Cerebellar cortex (tissue), 1 donor: Measurements from ENCODE around the gene C1orf198.

Experiments used
- DNase-seq: peaks from one replicate; pipeline ENCODE4 v3.0.0-alpha.2; 2015; ENCODE audit warnings: low spot score

C1orf198 gene

GRCh38 chr1:230833511-230833910, 34.8 kb downstream of the C1orf198 start:
- DNase-seq, result no peak

DNA sequence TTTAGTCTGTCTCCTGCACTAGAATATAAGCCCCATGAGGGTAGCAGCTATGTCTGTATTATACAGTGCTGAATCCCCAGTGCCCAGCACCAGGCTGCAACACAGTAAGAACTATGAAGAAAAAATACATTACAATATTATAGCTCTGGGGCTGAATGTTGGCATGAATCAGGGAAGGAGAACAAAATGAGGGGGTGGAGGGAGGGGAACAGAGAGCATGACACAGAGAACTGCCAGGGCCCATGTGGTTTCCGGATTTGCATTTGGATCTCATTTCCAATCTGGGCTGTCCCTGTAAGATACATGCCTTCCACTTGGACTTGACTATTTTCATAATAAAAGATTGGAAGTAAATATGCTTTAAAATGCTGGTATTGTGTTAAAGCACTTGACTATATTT, 35.8 kb downstream of the C1orf198 start:
- DNase-seq, result no peak

GRCh38 chr1:230831771-230832170, 36.5 kb downstream of the C1orf198 start:
- no peak for DNase-seq

- DNase-seq, result no peak
These were observed 39.9 kb downstream of the C1orf198 start for GRCh38 chr1:230828421-230828820.

DNA sequence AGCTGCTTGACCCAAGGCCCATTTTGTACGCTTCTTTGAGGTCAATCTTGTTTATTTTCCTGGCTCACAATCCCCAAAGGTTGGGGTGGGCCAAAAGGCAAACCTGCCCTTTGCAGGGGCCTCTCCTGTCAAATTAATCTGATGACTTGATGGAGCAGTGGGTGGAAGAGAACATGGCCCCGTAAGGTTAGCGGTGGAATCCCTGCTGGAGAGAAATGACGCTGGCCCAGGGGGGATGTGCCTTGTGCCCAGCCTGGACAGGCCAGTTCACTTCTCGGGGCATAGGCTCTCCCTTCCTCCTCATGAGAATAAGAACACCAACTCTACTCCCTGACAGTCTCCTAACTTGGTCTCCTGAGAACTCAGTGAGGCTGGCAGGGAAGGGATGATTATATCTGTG, 40.5 kb downstream of the C1orf198 start:
- no peak for DNase-seq

DNA sequence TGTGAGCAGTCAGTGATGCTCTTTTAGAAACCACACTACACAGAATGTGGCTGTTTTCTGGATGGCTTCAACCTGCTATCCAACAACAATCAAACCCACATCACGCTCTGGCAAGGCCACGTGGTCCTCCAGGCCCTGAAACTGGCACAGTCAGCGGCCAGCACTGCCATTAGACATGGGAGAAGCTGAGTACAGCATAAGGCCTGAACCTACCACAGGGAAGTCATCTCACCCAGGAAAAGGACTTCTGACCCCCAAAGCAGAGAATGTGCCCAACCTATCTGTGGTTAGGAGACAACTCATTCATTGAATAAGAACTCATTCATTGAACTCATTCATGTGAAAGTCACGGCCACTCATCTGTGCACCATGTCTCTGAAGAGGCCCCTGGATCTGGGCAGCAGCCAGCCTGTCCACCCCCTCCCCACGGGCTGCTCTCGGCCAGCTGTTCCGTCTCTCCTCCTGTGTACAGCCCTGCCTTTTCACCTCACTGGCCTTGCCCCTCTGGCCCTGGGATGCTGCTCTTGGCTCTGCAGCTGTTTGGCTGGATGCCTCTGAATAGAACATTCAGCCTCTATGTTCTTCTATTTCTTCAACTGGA, 41.1 kb downstream of the C1orf198 start:
- DNase-seq, result no peak

- no peak for DNase-seq
These were observed 42.0 kb downstream of the C1orf198 start for GRCh38 chr1:230826166-230826875.

DNA sequence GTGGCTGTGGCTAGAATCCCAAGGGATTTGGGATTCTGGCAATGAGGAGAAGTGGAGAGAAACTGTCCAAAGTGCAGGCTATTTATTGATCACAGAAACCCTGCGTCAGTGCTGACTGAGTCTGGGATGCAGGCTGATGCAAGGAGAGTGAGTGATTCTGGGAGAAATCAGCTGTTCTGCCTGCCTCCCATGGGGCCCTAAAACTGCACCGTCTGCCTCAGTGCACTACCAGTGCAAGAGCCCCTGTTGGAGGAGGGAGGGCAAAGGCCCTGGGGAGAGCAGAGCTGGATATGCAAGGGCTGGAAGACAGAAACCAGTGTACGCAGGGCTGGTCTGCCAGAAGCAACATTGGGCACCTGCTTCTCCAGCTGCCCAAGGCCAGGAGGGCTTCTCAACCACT, 42.6 kb downstream of the C1orf198 start:
- DNase-seq, result no peak

DNA sequence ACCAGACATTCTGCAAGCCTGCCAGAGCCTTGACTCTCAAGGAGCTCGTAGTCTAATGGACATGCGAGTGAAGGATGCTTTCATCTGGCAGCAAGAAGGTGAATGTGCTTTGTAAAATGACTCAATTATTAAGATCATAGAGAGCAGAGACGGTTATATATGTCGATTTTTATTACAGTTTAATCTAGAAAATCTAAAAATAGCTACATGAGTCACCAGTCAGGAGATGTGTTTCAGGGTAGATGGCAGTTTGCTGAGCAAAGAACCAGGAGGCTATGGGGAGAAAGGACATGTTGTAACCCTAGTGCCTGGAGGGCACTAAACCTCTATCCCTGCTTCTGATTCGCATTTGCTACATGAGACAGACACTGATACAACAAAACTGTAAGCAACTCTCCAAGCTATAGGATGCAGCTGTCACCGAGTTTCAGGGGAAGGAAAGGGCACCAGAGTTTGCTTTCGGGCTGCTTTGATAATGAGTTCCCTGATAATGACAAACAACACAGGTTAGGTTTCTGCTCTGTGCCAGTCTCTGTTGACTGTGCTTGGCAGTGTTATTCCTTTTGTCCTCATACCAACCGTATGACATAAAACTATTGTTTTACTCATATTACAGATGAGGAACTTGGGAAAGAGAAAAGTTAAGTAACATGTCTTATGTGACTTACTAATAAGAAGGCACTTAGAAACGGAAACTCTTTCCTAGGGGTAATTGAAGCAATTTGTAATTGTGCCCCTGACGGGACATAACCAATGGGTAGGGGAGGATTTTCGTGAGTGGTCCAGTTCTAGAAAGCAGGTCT, 43.2 kb downstream of the C1orf198 start:
- no peak for DNase-seq

- no peak for DNase-seq
These were observed 43.8 kb downstream of the C1orf198 start for GRCh38 chr1:230824551-230824918.

DNA sequence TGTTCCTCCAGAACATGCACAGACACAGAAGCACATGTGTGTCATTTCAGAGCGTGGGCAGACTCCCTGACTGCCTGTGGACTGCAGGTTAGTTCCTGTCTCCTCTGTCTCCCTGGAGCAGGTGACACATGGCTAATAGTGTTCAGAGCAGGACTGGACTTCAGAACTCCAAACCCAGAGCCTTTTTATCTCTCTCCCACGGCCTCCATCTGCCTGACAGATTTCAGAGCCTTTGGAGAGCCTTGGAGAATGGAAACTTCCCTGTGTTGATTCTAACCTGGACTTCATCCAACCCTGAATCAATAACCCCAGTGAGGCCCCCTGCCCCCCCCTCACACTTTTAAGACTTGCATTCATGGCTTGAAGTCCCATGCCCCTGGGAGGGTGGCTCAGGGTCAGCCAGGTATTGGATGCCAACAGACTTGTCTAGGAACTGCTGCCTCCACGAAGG, 44.4 kb downstream of the C1orf198 start:
- DNase-seq, result no peak

- no peak for DNase-seq
These were observed 44.9 kb downstream of the C1orf198 start for GRCh38 chr1:230823426-230823825.

DNA sequence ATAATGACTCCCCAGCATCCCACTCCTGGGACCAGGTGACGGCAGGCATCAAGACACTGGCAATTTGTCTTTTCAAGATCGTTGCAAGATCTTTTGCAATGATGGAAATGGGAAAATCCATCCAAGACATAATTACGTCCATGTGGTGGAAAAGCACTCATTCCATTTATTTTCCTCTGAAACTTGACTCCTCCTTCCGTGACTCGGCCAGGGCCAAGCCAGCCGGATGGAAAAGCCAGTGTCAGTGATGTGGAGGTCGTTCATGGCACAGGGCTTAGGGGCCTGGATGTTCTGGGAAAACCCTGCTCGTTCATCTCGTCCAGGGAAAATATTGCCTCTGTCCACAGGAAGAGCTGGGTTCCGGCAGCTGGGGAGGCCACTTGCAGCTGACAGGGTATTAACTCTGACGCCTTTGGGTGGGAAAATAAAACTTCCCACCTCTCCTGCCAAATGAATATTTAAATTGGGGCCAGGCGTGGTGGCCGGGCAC, 46.2 kb downstream of the C1orf198 start:
- no peak for DNase-seq

GRCh38 chr1:230821346-230821745, 47.0 kb downstream of the C1orf198 start:
- DNase-seq, result no peak

DNA sequence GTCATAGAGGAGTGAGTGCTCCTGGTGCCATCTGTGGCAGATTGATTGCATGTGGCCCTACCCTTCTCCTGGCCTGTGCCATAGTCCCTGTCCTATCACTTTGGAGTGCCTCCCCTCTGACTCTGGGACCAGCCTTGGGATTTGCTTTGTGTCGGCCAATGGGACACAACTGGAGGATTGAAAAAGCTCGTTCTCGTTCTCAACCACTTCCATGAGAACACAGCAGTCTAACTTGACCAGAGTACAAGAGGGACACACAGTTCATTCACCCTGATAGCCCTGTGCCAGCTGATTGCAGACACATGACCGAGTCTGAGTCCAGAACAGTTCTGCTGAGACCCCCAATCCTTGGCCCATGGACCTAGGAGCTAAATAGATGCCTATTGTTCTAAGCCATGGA, 47.8 kb downstream of the C1orf198 start:
- no peak for DNase-seq

- DNase-seq, result no peak
These were observed 48.3 kb downstream of the C1orf198 start for GRCh38 chr1:230819976-230820375.

DNA sequence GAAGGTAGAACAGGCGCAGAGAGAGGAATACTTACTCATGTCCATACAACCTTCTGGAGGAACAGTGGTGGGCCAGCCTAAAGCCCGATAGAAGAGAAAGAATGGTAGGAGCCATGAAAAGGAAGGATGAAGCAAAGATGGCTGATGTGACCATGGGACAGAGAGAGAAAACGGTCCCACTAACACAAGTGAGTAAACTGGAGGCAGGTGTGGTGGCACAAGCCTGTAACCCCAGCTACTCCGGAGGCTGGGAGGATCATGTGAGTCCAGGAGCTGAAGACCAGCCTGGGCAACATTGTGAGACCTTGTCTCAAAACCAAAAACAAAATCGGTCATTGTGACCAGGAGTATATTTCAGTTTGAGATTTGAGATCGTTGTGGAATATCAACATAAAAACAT, 49.4 kb downstream of the C1orf198 start:
- no peak for DNase-seq

DNA sequence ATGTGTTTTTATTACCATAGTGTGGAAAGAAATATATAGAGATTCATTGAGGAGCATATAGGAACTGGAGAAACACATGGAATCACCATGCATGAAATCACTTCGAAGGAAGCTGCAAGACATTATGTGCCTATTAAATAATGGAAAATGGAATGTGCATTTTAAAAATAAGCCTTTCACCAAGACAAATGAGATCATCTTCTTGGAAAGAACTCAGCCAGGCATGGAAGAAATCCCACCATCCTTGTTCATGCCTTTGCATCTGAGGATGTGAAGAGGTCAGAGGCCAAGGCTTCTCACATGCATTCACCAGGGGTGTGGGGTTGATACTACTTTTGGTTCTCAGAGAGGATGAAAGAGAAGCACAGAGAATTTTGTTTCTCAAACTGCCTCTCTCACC, 50.0 kb downstream of the C1orf198 start:
- no peak for DNase-seq

DNA sequence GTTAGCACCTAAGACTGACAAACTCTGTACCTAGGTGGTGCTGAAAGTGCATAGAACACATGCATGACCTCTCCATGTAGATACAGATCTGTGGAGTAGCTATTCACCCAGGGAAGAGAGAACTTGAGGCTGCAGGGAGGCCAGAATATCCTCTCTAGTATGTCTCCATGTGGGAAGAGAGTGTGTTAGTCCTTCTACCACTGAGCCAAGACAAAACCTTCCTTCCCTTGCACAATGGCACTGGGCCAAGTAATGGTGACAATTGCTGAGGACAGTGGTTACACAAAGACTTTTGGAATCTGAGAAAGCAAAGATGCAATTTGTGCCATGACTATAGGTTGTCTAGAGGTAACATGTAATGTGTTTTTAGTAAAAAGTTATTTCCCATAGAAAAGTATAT, 52.3 kb downstream of the C1orf198 start:
- DNase-seq, result no peak

- DNase-seq, result no peak
These were observed 53.2 kb downstream of the C1orf198 start for GRCh38 chr1:230814949-230815692.

DNA sequence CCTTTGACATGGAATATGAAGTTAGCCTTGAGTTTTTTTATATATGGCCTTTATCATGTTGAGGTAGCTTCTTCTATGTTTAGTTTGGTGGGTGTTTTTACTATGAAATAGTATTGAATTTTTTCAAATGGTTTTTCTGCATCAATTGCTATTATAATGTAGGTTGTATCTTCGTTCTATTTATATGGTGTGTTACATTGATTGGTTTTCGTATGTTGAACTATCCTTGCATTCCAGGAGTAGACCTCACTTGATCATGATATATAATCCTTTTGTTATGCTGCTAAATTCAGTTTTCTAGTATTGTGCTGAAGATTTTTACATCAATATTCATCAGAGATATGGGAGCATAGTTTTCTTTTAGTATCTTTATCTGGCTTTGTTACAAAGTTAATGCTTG, 55.8 kb downstream of the C1orf198 start:
- no peak for DNase-seq

GRCh38 chr1:230809256-230809990, 58.9 kb downstream of the C1orf198 start:
- no peak for DNase-seq
